Activated naive CD8-positive, alpha-beta T cell treated with anti-CD3 and anti-CD28 coated beads for 36 hours (primary cell): ENCODE results near the gene UBE2S. TPM values are rescaled to one million over a fixed set of nuclear protein-coding genes. Genes with fewer than 3 reads are reported as not detected.
"Not testable (repeated sequence)": the region's sequence is repeated elsewhere in the genome, so short reads cannot be mapped to it uniquely, and the experiment has no call there.

Experiments
- DNase-seq: peaks from one replicate; pipeline ENCODE4 v3.0.0; 2021
- H3K27ac Mint-ChIP-seq: one replicate; pipeline ENCODE4 v1.8.0; 2022; ENCODE audit warnings: mild to moderate bottlenecking, moderate library complexity, mixed read lengths
- H3K27me3 Mint-ChIP-seq: one replicate; pipeline ENCODE4 v1.8.0; 2022; ENCODE audit warnings: mild to moderate bottlenecking, mixed read lengths
- H3K36me3 Mint-ChIP-seq: one replicate; pipeline ENCODE4 v1.8.0; 2021; ENCODE audit warnings: mild to moderate bottlenecking, mixed read lengths
- H3K4me1 Mint-ChIP-seq: one replicate; pipeline ENCODE4 v1.8.0; 2021; ENCODE audit warnings: mixed read lengths
- H3K4me3 Mint-ChIP-seq: one replicate; pipeline ENCODE4 v1.8.0; 2022; ENCODE audit warnings: mild to moderate bottlenecking, moderate library complexity, mixed read lengths
- H3K9me3 Mint-ChIP-seq: one replicate; pipeline ENCODE4 v1.8.0; 2022; ENCODE audit warnings: mixed read lengths
- total RNA-seq, 2 experiments: library from RNA; stranded (reverse); gene quantifications; one replicate each; pipeline ENCODE4 v1.2.3, GENCODE V29; 2021

UBE2S gene
- total RNA-seq = 100 to 1,000 TPM; 323 to 325 TPM

DNA sequence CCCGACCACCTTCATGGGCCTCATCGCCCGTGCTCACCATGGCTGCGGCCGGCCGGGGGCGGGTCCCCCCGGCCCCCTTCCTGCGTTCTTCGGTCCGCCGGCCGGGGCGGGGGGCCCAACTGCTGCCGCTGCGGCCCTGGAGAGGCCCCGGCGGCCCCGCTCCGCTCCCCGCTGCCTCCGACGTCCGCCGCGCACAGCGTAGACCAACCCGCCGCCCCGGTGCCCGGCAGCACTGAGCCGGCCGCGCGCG is at the start of gene UBE2S:
TSS of gene UBE2S (minus strand) at position 239 of the 250 bp plus-strand sequence. CDS start at position 40, 199 bp downstream.
- Mint-ChIP-seq H3K4me3 (peak within 1 kb of the TSS; percentile 92), H3K27ac (peak within 1 kb of the TSS; percentile 97), H3K36me3 (peaks cover 49% of the 10 kb centered on the region), H3K4me1 (peaks cover 27% of the 10 kb centered on the region), H3K9me3 (peaks cover 15% of the 10 kb centered on the region)
- not testable (repeated sequence) for DNase-seq, H3K27me3 Mint-ChIP-seq

DNA sequence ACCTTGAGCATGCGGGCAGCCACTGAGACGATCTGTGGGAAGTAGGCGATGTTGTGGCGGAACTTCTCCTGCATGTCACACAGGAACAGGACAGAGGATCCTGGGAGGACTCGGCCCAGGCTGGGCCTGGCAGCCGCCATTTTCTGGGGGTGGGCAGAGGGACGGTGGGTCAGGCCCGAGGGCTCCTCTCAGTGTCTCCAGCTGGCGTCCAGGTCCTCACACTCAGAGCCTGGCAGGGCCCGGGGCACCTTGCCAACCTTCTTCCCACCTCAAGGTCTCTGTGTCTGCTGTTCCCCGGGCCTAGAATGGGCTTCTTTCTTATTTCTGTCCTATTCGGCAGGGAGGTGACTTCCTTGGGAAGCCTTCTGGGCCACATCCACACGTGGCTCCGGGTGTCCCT is 48.8 kb upstream of the UBE2S start:
- no peak overlapping the region for H3K27ac Mint-ChIP-seq
- no peak overlapping the region for H3K4me3 Mint-ChIP-seq
- H3K9me3 Mint-ChIP-seq = no peaks in the 10 kb centered on the region
- DNase-seq = no peak
- H3K4me1 Mint-ChIP-seq = peaks cover 14% of the 10 kb centered on the region
- H3K27me3 Mint-ChIP-seq = peaks cover 25% of the 10 kb centered on the region
- peaks cover 12% of the 10 kb centered on the region for H3K36me3 Mint-ChIP-seq

DNA sequence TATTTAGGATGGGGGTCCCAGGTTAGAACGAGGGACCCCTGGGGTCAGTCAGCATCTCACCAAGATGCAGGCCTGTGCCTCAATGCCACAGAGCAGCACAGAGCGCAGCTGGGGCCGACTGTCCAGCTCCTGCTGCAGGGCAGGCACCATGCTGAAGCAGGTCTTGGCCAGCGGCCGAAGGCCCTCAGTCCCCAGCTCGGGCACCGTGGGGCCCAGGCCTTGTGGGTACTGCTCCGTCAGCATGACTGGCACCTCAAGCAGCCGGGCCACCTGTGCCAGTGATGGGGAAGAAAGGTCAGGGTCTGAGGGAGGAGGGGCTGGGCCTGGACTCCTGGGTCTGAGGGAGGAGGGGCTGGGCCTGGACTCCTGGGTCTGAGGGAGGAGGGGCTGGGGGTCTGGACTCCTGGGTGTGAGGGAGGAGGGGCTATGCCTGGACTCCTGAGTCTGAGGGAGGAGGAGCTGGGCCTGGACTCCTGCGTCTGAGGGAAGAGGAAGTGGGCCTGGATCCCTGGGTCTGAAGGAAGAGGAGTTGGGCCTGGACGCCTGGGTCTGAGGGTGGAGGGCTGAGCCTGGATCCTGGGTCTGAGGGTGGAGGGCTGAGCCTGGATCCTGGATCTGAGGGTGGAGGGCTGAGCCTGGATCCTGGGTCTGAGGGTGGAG is 48.1 kb upstream of the UBE2S start:
- Mint-ChIP-seq H3K4me3 (no peak overlapping the region), H3K4me1 (peaks cover 10% of the 10 kb centered on the region), H3K36me3 (peaks cover 12% of the 10 kb centered on the region), H3K27me3 (peaks cover 30% of the 10 kb centered on the region), H3K9me3 (no peaks in the 10 kb centered on the region), H3K27ac (no peak overlapping the region)
- DNase-seq = no peak

DNA sequence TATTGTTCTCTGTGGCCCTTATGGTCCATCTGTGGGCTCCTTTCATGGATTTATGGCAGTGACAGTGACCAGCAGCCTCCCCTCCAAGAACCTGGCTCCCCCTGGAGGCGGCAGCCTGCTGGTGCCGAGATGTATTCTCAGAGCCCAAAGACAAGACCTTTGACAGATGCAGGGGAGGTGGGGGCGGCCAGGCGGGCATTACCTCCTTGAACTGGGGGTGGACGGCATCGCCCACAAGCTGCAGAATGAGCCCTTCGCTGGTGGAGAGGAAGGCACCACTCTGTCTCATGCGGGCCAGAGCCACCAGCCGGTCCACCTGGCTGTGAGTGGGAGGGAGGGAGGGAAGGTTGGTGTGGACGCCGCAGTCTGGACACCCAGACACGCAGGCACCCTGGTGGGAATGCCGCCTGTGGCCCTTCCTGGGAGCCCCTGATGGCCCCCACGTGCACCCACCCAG is 47.2 kb upstream of the UBE2S start:
- peaks cover 12% of the 10 kb centered on the region for H3K36me3 Mint-ChIP-seq
- H3K27me3 Mint-ChIP-seq = peaks cover 35% of the 10 kb centered on the region
- no peaks in the 10 kb centered on the region for H3K9me3 Mint-ChIP-seq
- H3K4me1 Mint-ChIP-seq = peaks cover 3% of the 10 kb centered on the region
- DNase-seq = peak; percentile 52
- H3K27ac Mint-ChIP-seq = no peak overlapping the region
- no peak overlapping the region for H3K4me3 Mint-ChIP-seq

DNA sequence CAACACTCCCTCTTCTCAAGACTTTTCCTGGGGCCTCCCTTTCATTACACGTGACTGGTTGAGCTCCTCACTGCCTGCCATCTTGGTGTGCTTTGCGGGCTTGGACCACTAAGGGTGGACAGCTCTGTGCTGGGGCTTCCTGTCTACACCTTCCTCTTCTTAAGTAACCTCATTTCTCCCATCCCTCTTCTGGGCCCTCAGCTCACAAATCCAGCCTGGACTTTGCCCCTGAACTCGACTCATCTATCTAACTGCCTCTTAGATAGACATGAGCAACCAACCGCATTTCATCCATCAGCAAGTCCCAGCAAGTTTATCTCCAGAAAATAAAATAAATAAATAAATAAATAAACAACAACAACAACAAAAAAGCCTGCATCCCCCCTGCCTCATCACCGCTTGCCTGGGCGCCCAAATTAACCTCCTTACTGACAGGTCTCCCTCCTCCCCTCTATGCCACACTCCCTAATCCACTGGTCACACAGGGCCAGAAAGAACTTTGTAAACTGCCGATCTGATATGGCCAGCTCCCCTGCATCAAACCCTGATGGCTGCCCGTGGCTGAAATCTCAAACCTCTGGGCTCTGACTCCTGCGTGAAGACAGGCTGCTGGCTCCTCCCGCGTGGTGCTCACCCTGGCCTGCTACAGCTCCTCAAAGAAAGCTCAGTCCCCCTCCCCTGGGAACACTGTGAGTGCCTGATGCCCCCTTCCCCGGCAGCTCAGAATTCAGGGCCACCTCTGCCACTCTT is 46.1 kb upstream of the UBE2S start:
- Mint-ChIP-seq H3K9me3 (no peaks in the 10 kb centered on the region), H3K4me3 (no peak overlapping the region), H3K27me3 (peaks cover 35% of the 10 kb centered on the region), H3K4me1 (peaks cover 3% of the 10 kb centered on the region), H3K27ac (no peak overlapping the region), H3K36me3 (peaks cover 12% of the 10 kb centered on the region)
- DNase-seq = no peak

DNA sequence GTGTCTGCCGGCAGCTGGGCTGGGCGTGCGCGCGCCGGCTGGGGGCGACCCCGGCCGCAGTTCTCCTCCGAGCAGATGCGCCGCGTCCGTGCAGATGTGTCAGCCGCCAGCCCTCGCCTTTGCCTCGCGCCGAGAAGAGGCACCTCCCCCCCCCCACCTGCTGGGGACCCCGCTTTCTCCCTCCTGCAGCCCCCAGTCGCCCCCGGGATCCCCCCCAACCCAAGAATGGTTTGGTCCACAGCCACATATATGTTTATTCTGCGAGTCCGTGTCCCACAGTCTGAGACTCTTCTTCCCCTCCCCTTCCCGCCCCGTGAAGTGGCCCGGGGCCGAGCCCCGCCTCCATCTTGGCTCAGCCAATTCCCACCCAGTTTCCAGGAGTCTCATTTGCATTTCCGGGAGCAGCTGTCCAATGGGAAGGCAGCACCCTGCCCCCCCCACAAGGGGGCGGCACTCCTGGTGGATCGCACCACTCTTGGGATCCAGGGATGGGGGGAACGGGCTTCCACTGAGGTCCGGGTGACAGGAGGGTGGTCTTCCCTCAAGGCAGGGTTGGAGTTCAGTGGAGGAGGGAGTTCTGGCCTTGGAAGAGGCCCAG is 45.3 kb upstream of the UBE2S start:
- Mint-ChIP-seq H3K36me3 (peaks cover 12% of the 10 kb centered on the region), H3K27ac (no peak overlapping the region), H3K4me3 (no peak overlapping the region), H3K4me1 (peaks cover 3% of the 10 kb centered on the region), H3K9me3 (no peaks in the 10 kb centered on the region), H3K27me3 (peaks cover 35% of the 10 kb centered on the region)
- DNase-seq = peak; percentile 51

DNA sequence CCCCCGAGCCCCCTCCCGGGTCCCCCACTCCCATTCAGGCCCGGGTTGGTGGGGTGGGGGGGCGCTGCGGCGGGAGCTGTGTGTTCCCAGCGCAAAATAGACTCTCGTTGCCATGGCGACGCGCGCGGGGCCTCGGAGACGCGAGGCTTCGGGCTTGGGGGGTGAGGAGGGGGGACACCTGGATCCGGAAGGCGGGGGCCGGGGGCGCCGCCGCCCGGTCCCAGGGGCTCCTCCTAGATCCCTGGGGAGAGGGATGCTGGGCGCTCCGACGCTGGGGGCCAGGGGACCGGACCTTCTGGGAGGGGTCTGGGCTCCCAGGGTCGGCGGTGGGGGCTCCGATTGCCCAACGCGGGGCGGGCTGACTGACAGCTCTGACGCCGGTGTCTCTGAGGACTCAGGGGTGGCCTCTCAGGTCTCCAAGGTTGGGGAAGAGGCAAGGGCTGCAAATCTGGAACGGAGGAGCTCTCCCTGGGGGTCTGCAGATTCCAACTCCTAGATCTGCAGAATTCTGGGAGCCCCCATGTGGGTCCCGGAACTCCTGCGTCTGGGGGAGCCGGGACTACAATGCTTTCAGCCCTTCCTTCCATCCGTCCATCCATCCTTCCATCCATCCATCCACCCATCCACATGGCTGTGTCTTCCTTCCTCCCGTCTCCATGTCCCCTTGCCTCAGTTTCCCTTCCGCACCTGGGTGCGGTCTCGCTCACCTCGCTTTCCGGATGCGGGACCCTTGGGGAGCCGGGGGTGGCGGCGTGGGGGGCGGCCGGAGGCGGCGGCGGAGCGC is 44.6 kb upstream of the UBE2S start:
- Mint-ChIP-seq H3K27me3 (peaks cover 35% of the 10 kb centered on the region), H3K36me3 (peaks cover 12% of the 10 kb centered on the region), H3K4me1 (peaks cover 3% of the 10 kb centered on the region), H3K9me3 (no peaks in the 10 kb centered on the region), H3K4me3 (peak overlapping the region; percentile 40), H3K27ac (no peak overlapping the region)
- DNase-seq = no peak

DNA sequence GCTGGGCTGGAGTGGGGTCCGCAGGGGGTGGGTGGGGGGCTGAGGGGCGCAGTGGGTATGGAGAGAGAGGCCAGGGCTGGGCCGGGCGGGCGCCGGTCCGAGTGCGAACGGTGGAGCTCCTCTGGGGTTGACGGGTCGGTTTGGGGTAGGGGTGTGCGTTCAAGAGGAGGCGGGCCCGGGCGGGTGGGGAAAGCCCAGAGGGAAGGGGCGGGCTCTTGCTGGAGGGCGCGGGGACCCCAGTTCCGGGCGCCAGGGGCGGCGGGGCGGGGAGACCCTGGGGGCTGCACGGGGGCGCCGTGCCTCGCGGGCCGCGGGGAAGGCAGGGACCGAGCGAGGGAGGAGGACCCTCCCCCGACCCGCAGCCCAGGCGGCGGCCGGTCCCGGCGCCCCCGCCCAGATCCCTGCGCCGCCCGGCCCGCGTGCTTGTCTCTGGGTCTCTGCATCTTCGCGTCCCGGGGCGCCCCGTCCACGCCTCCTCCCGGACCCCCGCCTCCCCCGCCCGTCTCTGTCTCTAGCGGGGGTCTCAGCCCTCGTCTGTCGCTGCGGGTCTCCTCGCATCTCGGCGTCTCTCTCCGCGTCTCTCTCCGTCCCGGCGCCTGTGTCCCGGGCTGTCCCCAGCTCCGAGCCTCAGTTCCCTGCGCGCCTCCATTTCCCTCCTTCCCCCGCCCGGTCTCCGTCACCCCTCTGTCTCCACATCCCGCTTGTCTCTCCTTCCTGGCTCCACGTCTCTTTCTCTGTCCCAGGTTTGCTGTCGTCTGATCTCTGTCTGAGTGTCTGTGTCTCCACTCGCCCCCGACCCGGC is 43.8 kb upstream of the UBE2S start:
- peaks cover 35% of the 10 kb centered on the region for H3K27me3 Mint-ChIP-seq
- H3K36me3 Mint-ChIP-seq = peaks cover 12% of the 10 kb centered on the region
- no peak for DNase-seq
- H3K4me1 Mint-ChIP-seq = peaks cover 3% of the 10 kb centered on the region
- H3K4me3 Mint-ChIP-seq = peak overlapping the region; percentile 40
- no peaks in the 10 kb centered on the region for H3K9me3 Mint-ChIP-seq
- no peak overlapping the region for H3K27ac Mint-ChIP-seq

DNA sequence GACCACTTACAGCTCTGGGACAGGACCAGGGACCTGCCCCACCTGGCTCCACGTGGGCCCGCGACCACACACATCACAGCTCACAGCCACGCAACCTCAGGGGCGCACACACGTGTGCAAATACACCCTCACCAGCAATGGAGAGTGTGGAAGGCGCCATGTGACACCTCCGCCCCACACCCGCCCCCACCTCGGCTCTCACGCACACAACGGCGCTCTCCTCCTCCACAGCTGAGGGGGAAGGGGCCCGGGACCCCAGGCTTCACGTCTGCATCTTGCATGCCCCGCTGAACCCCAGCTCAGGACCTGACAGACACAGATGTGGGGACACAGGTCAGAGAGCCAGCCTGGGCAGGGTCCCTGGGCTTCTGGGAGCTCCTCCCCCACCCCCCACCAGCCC is 41.9 kb upstream of the UBE2S start:
- peaks cover 3% of the 10 kb centered on the region for H3K4me1 Mint-ChIP-seq

DNA sequence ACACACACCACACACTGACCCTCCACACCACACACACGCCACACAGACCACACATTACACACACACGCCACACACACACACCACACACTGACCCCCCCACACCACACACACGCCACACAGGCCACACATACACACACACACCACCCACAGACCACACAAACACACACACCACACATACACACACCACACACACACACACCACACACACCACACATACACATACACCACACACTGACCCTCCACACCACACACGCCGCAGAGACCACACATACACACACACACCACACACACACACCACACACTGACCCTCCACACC is 40.5 kb upstream of the UBE2S start:
- DNase-seq, H3K4me3 Mint-ChIP-seq, H3K4me1 Mint-ChIP-seq, H3K9me3 Mint-ChIP-seq, H3K36me3 Mint-ChIP-seq, H3K27ac Mint-ChIP-seq: not testable (repeated sequence)
- H3K27me3 Mint-ChIP-seq = peaks cover 55% of the 10 kb centered on the region

More for the DNA sequence above, 41.9 kb upstream of the UBE2S start:
- Mint-ChIP-seq H3K36me3 (peaks cover 9% of the 10 kb centered on the region), H3K27ac (no peak overlapping the region), H3K4me3 (no peak overlapping the region), H3K27me3 (peaks cover 53% of the 10 kb centered on the region), H3K9me3 (no peaks in the 10 kb centered on the region)
- DNase-seq = no peak

DNA sequence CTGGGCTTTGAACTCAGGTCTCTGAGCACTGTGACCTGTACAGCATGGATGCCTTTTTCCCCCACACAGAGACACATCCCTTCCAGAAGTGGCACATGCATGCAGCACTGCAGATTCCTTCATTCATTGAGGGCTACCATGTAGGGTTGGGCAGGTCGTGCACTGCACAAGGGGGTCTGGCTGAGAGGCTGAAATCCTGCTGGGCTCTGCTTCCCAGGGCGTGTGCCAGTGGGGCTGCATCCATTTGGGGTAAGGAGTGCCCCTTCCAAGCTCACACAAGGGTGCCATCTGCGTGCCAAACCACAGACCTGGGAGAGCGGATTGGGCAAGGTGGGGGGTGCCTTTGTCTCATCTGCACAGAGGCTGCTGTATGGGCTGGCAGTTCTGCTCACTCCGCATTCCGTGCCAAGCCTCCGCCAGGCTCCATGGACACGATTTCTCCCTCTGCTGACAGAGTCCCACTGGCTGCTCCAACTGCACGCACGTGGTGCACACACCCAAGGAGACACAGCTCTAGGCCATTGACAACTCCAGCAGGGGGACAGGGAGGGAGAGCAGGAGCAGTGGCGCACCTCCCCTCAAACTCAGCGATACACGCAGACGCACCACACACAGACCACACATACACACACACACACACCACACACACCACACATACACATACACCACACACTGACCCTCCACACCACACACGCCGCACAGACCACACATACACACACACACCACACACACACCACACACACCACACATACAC is 40.0 kb upstream of the UBE2S start:
- Mint-ChIP-seq H3K9me3 (no peaks in the 10 kb centered on the region), H3K4me1 (peaks cover 3% of the 10 kb centered on the region), H3K4me3 (no peak overlapping the region), H3K27me3 (peaks cover 57% of the 10 kb centered on the region), H3K36me3 (no peaks in the 10 kb centered on the region), H3K27ac (no peak overlapping the region)
- DNase-seq = no peak

DNA sequence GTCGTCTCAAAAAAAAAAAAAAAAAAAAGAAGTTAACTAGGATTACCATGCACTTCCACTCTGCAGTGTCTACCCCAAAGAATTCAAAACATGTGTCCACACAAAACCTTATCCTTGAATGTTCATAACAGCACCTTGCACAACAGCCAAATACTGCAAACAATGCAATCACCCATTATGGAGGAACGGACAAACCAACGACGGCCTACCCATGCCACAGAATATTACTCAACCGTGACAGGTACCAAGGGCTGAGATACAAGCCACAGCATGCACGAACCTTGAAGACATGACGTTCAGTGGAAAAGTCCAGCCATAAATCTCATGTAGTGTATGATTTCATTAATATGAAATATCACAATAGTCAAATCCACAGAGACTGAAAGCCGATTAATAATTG is 38.5 kb upstream of the UBE2S start:
- no peak for DNase-seq
- Mint-ChIP-seq H3K36me3 (no peaks in the 10 kb centered on the region), H3K27ac (no peak overlapping the region), H3K4me3 (no peak overlapping the region), H3K9me3 (no peaks in the 10 kb centered on the region), H3K27me3 (peaks cover 60% of the 10 kb centered on the region), H3K4me1 (peaks cover 6% of the 10 kb centered on the region)

DNA sequence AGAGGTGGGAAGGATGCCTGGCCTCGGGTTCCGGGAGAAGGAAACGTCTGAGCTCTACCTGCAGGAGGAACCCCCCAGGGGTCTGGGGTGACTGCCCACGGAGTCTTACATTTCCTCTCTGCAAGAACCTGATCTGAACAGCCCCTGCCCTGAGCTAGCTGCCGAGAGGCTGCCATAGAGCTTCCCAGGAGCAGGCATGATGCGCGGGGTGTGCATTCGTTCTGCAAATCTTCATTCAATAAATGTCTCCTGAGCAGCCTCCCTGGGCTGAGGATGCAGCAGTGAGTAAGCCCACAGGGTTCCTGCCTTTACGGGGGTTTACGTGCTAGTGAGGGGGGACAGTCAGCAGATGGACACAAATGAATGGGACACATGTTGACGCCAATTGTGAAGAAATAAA is 37.1 kb upstream of the UBE2S start:
- H3K27ac Mint-ChIP-seq = no peak overlapping the region
- no peaks in the 10 kb centered on the region for H3K9me3 Mint-ChIP-seq
- no peak overlapping the region for H3K4me3 Mint-ChIP-seq
- no peak for DNase-seq
- H3K27me3 Mint-ChIP-seq = peaks cover 65% of the 10 kb centered on the region
- peaks cover 10% of the 10 kb centered on the region for H3K4me1 Mint-ChIP-seq
- H3K36me3 Mint-ChIP-seq = no peaks in the 10 kb centered on the region

DNA sequence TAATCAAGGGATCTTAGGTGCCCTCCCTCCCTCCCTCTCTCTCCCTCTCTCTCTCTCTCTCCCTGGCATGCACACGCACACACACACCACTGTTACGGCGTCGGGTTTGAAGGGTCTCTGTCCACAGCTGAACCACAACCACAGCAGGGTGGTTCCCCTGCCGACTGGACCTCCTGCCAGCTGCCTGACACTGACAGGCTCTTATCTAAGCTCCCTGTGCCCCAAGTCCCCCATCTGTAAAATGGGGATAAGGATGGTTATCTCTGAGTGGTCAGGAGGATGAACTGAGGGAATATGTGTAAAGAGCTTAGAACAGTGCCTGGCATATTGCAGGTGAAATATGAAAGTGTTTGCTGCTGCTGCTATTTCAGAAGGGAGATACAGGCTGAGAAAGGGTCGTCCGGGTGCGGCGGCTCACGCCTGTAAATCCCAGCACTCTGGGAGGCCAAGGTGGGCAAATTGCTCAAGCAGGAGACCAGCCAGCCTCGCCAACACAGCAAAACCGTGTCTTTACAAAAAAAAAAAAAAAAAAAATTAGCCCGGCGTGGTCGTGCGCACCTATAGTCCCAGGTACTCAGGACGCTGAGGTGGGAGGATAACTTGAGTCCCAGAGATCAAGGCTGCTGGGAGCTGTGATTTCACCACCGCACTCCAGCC is 36.4 kb upstream of the UBE2S start:
- no peak for DNase-seq
- H3K4me3 Mint-ChIP-seq = no peak overlapping the region
- H3K4me1 Mint-ChIP-seq = peaks cover 10% of the 10 kb centered on the region
- H3K36me3 Mint-ChIP-seq = no peaks in the 10 kb centered on the region
- H3K27me3 Mint-ChIP-seq = peaks cover 72% of the 10 kb centered on the region
- no peak overlapping the region for H3K27ac Mint-ChIP-seq
- H3K9me3 Mint-ChIP-seq = no peaks in the 10 kb centered on the region
